ENCODE measurements around the gene FDXR.

The FDXR gene

GRCh38 chr17:74831444-74832146, 41.2 kb downstream of the FDXR start:
- Histone ChIP-seq H3K9ac (ENCODE audit: insufficient read length, low read depth) (no peak overlapping the region), H3K27me3 (ENCODE audit: insufficient read depth, insufficient read length) (no peaks in the 10 kb centered on the region), H3K36me3 (ENCODE audit: insufficient read depth, insufficient read length, low read length) (peaks cover 54% of the 10 kb centered on the region), H3K4me3 (ENCODE audit: insufficient read length, low read depth) (no peak overlapping the region), H3K9me3 (ENCODE audit: insufficient read depth, low read length) (no peaks in the 10 kb centered on the region), H3K4me1 (ENCODE audit: insufficient read depth, insufficient read length) (peaks cover 7% of the 10 kb centered on the region)
- no peak for DNase-seq (ENCODE audit: low read depth, low spot score)
- TF ChIP-seq YY1 (IDR thresholded peaks at IDR 0.05; ENCODE audit: insufficient read depth, insufficient read length) (no peak), SUZ12 (IDR thresholded peaks at IDR 0.05; ENCODE audit: extremely low read depth, insufficient read depth, insufficient read length) (no peak), ZNF274 (IDR thresholded peaks at IDR 0.05; ENCODE audit: low read depth, low read length) (no peak)

GRCh38 chr17:74830861-74831260, 41.9 kb downstream of the FDXR start:
- no peak overlapping the region for H3K4me3 ChIP-seq (ENCODE audit: insufficient read length, low read depth)
- no peak for DNase-seq (ENCODE audit: low read depth, low spot score)
- H3K9me3 ChIP-seq (ENCODE audit: insufficient read depth, low read length): no peaks in the 10 kb centered on the region
- no peak overlapping the region for H3K9ac ChIP-seq (ENCODE audit: insufficient read length, low read depth)
- peaks cover 50% of the 10 kb centered on the region for H3K36me3 ChIP-seq (ENCODE audit: insufficient read depth, insufficient read length, low read length)
- H3K4me1 ChIP-seq (ENCODE audit: insufficient read depth, insufficient read length): peaks cover 7% of the 10 kb centered on the region
- TF ChIP-seq YY1 (IDR thresholded peaks at IDR 0.05; ENCODE audit: insufficient read depth, insufficient read length): no peak
- no peak for TF ChIP-seq ZNF274 (IDR thresholded peaks at IDR 0.05; ENCODE audit: low read depth, low read length)
- TF ChIP-seq SUZ12 (IDR thresholded peaks at IDR 0.05; ENCODE audit: extremely low read depth, insufficient read depth, insufficient read length): no peak
- no peaks in the 10 kb centered on the region for H3K27me3 ChIP-seq (ENCODE audit: insufficient read depth, insufficient read length)

GRCh38 chr17:74827800-74828199, 45.0 kb downstream of the FDXR start:
- no peak for DNase-seq (ENCODE audit: low read depth, low spot score)
- Histone ChIP-seq H3K36me3 (ENCODE audit: insufficient read depth, insufficient read length, low read length) (peaks cover 73% of the 10 kb centered on the region), H3K4me3 (ENCODE audit: insufficient read length, low read depth) (no peak overlapping the region), H3K4me1 (ENCODE audit: insufficient read depth, insufficient read length) (no peaks in the 10 kb centered on the region), H3K9me3 (ENCODE audit: insufficient read depth, low read length) (no peaks in the 10 kb centered on the region), H3K9ac (ENCODE audit: insufficient read length, low read depth) (no peak overlapping the region), H3K27me3 (ENCODE audit: insufficient read depth, insufficient read length) (no peaks in the 10 kb centered on the region)
- no peak for TF ChIP-seq SUZ12 (IDR thresholded peaks at IDR 0.05; ENCODE audit: extremely low read depth, insufficient read depth, insufficient read length)
- TF ChIP-seq ZNF274 (IDR thresholded peaks at IDR 0.05; ENCODE audit: low read depth, low read length): no peak
- no peak for TF ChIP-seq YY1 (IDR thresholded peaks at IDR 0.05; ENCODE audit: insufficient read depth, insufficient read length)

GRCh38 chr17:74825952-74826719, 46.7 kb downstream of the FDXR start:
- H3K36me3 ChIP-seq (ENCODE audit: insufficient read depth, insufficient read length, low read length): peaks cover 68% of the 10 kb centered on the region
- no peaks in the 10 kb centered on the region for H3K4me1 ChIP-seq (ENCODE audit: insufficient read depth, insufficient read length)
- H3K9me3 ChIP-seq (ENCODE audit: insufficient read depth, low read length): no peaks in the 10 kb centered on the region
- DNase-seq (ENCODE audit: low read depth, low spot score): no peak
- no peak overlapping the region for H3K9ac ChIP-seq (ENCODE audit: insufficient read length, low read depth)
- TF ChIP-seq YY1 (IDR thresholded peaks at IDR 0.05; ENCODE audit: insufficient read depth, insufficient read length): no peak
- no peak overlapping the region for H3K4me3 ChIP-seq (ENCODE audit: insufficient read length, low read depth)
- H3K27me3 ChIP-seq (ENCODE audit: insufficient read depth, insufficient read length): no peaks in the 10 kb centered on the region

- TF ChIP-seq SUZ12 (IDR thresholded peaks at IDR 0.05; ENCODE audit: extremely low read depth, insufficient read depth, insufficient read length): no peak
- TF ChIP-seq ZNF274 (IDR thresholded peaks at IDR 0.05; ENCODE audit: low read depth, low read length): no peak
- Histone ChIP-seq H3K36me3 (ENCODE audit: insufficient read depth, insufficient read length, low read length) (peaks cover 67% of the 10 kb centered on the region), H3K4me1 (ENCODE audit: insufficient read depth, insufficient read length) (peaks cover 2% of the 10 kb centered on the region), H3K27me3 (ENCODE audit: insufficient read depth, insufficient read length) (no peaks in the 10 kb centered on the region), H3K9me3 (ENCODE audit: insufficient read depth, low read length) (no peaks in the 10 kb centered on the region), H3K9ac (ENCODE audit: insufficient read length, low read depth) (no peak overlapping the region), H3K4me3 (ENCODE audit: insufficient read length, low read depth) (no peak overlapping the region)
- DNase-seq (ENCODE audit: low read depth, low spot score): no peak
Measured at GRCh38 chr17:74824961-74825627, 47.7 kb downstream of the FDXR start.

GRCh38 chr17:74822939-74823367, 49.8 kb downstream of the FDXR start:
- H3K4me3 ChIP-seq (ENCODE audit: insufficient read length, low read depth): no peak overlapping the region
- H3K9ac ChIP-seq (ENCODE audit: insufficient read length, low read depth): no peak overlapping the region
- no peaks in the 10 kb centered on the region for H3K9me3 ChIP-seq (ENCODE audit: insufficient read depth, low read length)
- DNase-seq (ENCODE audit: low read depth, low spot score): no peak
- peaks cover 4% of the 10 kb centered on the region for H3K4me1 ChIP-seq (ENCODE audit: insufficient read depth, insufficient read length)
- no peaks in the 10 kb centered on the region for H3K27me3 ChIP-seq (ENCODE audit: insufficient read depth, insufficient read length)
- peaks cover 60% of the 10 kb centered on the region for H3K36me3 ChIP-seq (ENCODE audit: insufficient read depth, insufficient read length, low read length)
- TF ChIP-seq SUZ12 (IDR thresholded peaks at IDR 0.05; ENCODE audit: extremely low read depth, insufficient read depth, insufficient read length) (no peak), YY1 (IDR thresholded peaks at IDR 0.05; ENCODE audit: insufficient read depth, insufficient read length) (no peak), ZNF274 (IDR thresholded peaks at IDR 0.05; ENCODE audit: low read depth, low read length) (no peak)

- Histone ChIP-seq H3K9ac (ENCODE audit: insufficient read length, low read depth) (no peak overlapping the region), H3K4me1 (ENCODE audit: insufficient read depth, insufficient read length) (peaks cover 4% of the 10 kb centered on the region), H3K36me3 (ENCODE audit: insufficient read depth, insufficient read length, low read length) (peaks cover 64% of the 10 kb centered on the region), H3K4me3 (ENCODE audit: insufficient read length, low read depth) (no peak overlapping the region), H3K9me3 (ENCODE audit: insufficient read depth, low read length) (no peaks in the 10 kb centered on the region), H3K27me3 (ENCODE audit: insufficient read depth, insufficient read length) (no peaks in the 10 kb centered on the region)
- TF ChIP-seq ZNF274 (IDR thresholded peaks at IDR 0.05; ENCODE audit: low read depth, low read length) (no peak), SUZ12 (IDR thresholded peaks at IDR 0.05; ENCODE audit: extremely low read depth, insufficient read depth, insufficient read length) (no peak), YY1 (IDR thresholded peaks at IDR 0.05; ENCODE audit: insufficient read depth, insufficient read length) (no peak)
- DNase-seq (ENCODE audit: low read depth, low spot score): no peak
Measured at GRCh38 chr17:74822335-74822938, 50.4 kb downstream of the FDXR start.
